CD4-positive, alpha-beta T cell treated with Interleukin-21 for 1 hour (primary cell): ENCODE data around the gene KDM4C.

Experiments used
- DNase-seq: peaks from one replicate; pipeline ENCODE4 v3.0.0-alpha.2; 2020

Gene KDM4C

GRCh38 chr9:6909181-6909580 lies 151.4 kb downstream of the KDM4C start:
- no peak for DNase-seq

DNA sequence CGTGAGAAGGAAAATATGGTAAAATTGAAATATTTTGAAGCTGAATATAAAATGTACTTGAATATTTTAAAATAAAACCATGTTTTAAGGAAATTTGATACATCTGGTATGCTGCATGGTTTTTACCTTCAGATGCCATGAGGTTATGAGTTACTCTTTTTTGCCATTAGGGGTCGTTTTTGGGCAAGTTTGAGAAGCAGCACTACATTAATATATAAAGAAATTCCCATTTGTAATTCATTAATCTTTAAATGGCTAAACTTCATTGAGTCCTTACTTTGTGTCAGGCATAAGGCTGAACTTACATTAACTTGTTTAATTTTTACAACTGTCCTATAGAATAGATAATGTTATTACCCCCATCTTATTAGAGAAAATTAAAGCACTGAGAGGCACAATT lies 152.3 kb downstream of the KDM4C start:
- no peak for DNase-seq

- no peak for DNase-seq
These were observed 152.7 kb downstream of the KDM4C start for GRCh38 chr9:6910497-6910896.

- DNase-seq, result no peak
These were observed 154.3 kb downstream of the KDM4C start for GRCh38 chr9:6911901-6912638.

GRCh38 chr9:6915635-6916034 lies 157.9 kb downstream of the KDM4C start:
- no peak for DNase-seq

DNA sequence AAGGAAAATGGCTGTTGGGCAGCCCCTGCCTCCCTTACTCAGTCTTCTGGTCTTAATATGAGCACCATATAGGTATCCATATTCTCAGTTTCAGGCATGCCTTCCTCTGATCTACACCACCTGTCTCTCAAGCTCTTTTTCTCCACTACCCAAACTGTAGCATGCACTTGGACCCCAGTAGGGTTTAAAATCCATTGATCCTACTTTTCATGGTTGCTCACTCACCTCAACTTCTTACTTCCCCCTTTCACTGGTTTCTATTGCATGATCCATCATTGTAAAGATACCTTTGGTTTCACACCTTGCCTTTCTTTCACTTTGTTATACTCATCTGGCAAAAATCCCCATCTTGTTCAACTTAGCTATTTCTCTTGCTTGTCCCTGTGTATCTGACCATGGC lies 159.4 kb downstream of the KDM4C start:
- no peak for DNase-seq

GRCh38 chr9:6920041-6920440 lies 162.3 kb downstream of the KDM4C start:
- no peak for DNase-seq

GRCh38 chr9:6921315-6921714 lies 163.5 kb downstream of the KDM4C start:
- no peak for DNase-seq

DNA sequence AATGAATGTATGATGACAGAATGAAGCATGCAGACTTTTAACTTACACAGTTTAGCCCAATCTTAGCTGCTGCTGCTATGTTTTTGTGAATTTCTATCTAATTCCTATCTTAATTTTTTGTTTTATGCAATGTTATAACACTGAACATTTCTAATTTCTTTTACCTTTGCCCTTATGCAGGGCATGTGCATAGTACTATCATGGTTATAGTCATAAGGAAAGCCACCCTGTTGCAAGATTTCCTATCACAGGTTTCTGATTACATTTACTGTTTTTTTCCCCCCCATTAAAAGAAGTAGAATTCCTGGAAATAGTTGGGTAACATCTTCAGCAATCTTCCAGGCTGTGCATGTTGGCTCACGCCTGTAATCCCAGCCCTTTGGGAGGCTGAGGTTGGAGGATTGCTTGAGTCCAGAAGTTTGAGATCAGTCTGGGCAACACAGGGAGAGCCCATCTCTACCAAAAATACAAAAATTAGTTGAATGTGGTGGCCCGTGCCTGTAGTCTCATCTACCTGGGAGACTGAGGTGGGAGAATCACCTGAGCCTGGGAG lies 164.4 kb downstream of the KDM4C start:
- DNase-seq, result no peak

DNA sequence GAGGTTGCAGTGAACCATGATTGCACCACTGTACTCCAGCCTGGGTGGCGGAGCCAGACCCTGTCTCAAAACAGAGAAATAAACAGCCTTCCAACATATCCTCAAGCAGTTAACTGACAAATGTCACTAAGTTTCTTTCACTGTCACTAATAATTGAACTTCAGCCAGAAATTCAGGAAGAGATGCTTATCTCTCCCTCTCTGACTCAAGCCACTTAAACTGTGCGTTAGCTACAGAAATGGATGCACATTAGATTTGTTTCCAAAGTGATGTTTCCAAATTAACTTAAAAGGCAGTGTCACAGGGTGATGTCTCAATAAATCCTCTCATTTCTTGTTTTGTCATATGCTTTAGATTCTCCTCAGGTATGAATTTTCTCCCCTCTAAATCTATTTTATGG lies 164.9 kb downstream of the KDM4C start:
- DNase-seq, result no peak

- DNase-seq, result no peak
These were observed 165.3 kb downstream of the KDM4C start for GRCh38 chr9:6923086-6923485.

GRCh38 chr9:6924149-6924548 lies 166.4 kb downstream of the KDM4C start:
- no peak for DNase-seq

DNA sequence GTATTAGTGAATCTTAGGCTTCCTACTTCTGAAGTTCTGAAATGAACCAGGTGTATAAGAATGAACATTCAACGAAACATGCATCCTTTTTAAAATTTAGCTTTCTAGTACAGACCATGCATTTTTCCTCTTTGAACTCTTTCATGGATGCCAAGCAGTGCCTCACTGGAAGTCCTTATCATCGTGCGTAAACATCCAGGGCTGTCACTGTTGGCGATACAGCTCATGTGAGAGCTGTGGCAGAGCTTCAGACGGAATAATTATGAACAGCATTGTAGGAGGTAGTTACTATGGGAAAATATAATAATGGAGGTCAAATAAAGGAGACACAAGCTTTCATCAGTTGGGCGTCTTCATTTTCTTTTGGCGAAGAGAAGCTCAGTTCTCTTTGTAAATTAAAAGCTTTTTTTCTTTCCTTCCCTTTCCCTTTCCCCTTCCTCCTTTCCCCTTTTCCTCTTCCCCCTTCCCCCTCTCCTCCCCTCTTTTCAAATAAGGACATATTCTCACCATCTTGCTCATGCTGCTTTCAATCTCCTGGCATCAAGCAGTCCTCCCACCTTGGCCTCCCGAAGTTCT lies 167.3 kb downstream of the KDM4C start:
- DNase-seq, result no peak

- no peak for DNase-seq
These were observed 168.1 kb downstream of the KDM4C start for GRCh38 chr9:6925836-6926235.

GRCh38 chr9:6926436-6926835 lies 168.7 kb downstream of the KDM4C start:
- no peak for DNase-seq

GRCh38 chr9:6927838-6928237 lies 170.1 kb downstream of the KDM4C start:
- DNase-seq, result no peak

DNA sequence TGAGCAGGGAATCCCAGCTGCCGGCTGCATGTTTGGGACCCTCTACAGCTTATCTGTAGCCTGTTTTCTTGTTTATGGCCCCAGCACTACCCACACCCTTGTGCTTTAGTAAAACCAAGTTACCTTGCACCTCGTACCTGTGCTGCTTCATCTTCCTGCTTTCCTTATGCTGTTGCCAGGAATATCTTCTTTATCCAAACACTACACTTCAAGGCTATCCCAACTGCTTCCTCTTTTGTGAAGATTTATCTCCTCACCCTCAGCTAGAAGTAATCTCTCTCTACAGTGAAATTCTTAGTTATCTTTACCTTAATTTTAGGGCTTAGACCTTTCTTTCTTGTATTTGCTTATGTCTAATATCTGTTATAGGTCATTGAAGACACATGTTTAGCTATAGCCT lies 171.1 kb downstream of the KDM4C start:
- no peak for DNase-seq

DNA sequence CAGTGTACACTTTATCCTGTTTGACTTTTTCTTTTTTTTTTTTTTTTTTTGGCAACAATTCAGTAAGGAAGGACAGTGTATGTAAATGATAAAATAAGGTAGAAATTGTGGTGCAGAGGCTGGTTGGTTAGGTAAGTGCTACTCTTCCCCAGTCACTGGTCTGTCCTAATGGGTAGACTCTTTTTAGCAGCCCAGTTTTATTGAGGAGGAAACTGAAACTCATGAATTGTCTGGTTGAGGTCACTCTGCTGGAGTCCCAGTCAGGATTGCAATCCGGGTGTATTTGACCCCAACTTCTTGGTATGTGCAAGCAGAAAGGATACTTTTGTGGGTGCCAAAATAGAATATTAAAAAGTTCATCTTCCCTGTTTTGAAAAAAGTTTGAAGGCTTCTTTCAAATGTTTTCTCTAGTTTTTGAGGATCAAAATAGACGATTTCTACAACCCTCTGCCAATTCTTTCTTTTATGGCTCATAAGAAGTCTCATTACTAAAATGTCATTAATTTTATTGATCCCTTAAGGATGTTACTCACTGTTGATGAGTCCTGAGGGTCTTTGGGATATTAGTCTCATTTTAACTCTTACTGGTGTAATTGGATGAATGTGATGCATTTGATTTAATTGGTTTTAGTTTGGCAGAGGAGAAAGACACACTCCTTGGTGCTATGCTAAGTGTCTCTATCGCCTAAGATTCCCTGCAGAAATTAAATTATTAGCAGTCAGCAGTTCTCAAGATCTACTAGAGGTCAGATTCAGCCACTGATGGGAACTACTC lies 171.9 kb downstream of the KDM4C start:
- no peak for DNase-seq

DNA sequence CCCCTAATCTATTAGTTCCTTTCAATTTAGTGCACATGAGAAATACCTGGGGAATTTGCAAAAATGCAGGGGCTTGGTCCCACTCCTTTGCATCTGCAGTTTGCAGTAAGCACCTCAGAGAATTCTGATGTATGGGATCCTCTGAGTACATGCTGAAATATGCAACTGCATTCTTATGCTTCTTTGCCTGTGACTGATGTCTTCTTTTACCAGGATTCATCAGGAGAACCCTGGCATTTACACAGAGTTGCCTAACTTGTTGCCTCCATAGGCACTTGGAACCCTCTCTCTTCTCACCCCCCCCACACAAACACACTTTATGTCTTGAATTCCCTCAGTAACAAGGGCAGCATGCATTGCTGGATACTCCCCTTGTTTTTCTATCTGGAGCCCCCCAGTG lies 173.1 kb downstream of the KDM4C start:
- no peak for DNase-seq

DNA sequence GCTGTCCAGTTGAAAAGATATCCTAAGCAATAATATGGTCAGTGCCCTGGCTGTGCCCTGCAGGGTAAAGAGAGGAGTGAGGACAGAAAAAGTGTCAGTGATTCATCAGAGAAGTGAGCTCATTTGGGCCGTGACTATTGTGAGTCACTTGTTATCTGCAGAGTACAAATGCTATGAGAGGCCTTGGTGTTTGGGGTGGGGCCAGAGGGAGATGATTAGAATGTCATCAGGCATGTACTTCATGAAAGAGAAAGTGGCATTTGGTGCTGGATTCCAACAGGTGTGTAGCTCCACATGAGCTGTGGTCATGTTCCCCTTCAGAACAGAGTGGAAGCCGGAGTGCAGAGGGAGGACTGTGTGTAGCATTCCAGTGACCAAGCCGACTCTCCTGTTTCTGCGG lies 174.1 kb downstream of the KDM4C start:
- no peak for DNase-seq

- no peak for DNase-seq
These were observed 178.3 kb downstream of the KDM4C start for GRCh38 chr9:6936103-6936502.

GRCh38 chr9:6937209-6937608 lies 179.4 kb downstream of the KDM4C start:
- no peak for DNase-seq

- DNase-seq, result no peak
These were observed 180.7 kb downstream of the KDM4C start for GRCh38 chr9:6938447-6938846.

DNA sequence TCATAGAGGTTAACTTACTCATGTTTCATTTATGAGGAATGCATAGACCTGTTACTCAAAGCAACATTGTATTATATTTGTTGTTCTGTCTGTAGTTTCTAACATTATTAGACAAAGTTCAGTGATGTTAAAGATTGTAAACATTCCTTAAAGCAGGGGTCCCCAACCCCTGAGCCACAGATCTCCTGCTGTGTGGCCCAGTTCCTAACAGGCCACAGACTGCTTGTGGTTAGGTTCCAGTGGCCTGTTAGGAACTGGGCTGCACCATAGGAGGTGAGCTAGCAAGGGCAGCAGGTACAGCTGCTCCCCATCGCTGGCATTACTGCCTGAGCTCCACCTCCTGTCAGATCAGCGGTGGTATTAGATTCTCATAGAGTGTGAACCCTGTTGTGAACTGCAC lies 181.1 kb downstream of the KDM4C start:
- DNase-seq, result no peak
